B cell (primary cell): Measurements from ENCODE around the gene TOMM34. TPM values are rescaled to one million over a fixed set of nuclear protein-coding genes. Genes with fewer than 3 reads are reported as not detected.

ENCODE experiments used
- ATAC-seq: fragments of 200-7000 bp; cut with Tn5 transposase; one replicate; pipeline ENCODE4 v1.10.0; 2021; ENCODE audit warnings: low read depth, mild to moderate bottlenecking, moderate number of reproducible peaks, moderate library complexity
- CTCF ChIA-PET: fragments of 350-600 bp; sonication (Branson Sonifier 250); formaldehyde crosslinking; loops from one replicate; lab custom pipeline; 2021; ENCODE audit warnings: antibody characterized with exemption, inconsistent platforms; lab: Charles Lee
- POLR2A ChIA-PET: fragments of 350-600 bp; sonication (Branson Sonifier 250); formaldehyde crosslinking; loops from one replicate; lab custom pipeline; 2021; ENCODE audit warnings: antibody characterized with exemption; lab: Charles Lee
- DNase-seq: peaks from one replicate; pipeline ENCODE4 v3.0.0; 2013
- H2AFZ ChIP-seq: 2 replicates; pipeline ENCODE4 v1.6.1; 2012; ENCODE audit warnings: mild to moderate bottlenecking, low read depth, low read length; ENCODE audit not compliant: insufficient read depth, poor library complexity, severe bottlenecking
- H3K27ac ChIP-seq, 2 donors: 1 replicate in 1 of 2; 2 replicates in 1 of 2; pipeline ENCODE4 v1.5.1; 2012 to 2013; ENCODE audit warnings: low read length in 2 of 2, mild to moderate bottlenecking in 2 of 2, moderate library complexity in 1 of 2
- H3K27me3 ChIP-seq, 4 experiments: fragments of 200-600 bp in 1 of 4; sonication (generic) in 1 of 4; replicated peaks in 1 of 4; 1 replicate in 2 of 4; 2 replicates in 2 of 4; pipeline versions ENCODE4 v1.6.1 to v1.7.0; 2013 to 2016; ENCODE audit warnings: low read length in 3 of 4, mild to moderate bottlenecking in 2 of 4, mixed read lengths in 1 of 4, moderate library complexity in 1 of 4; ENCODE audit not compliant: insufficient read depth in 4 of 4, control insufficient read depth in 3 of 4; ENCODE audit errors: control extremely low read depth in 1 of 4
- H3K36me3 ChIP-seq, 2 experiments: replicated peaks in 1 of 2; 1 replicate in 1 of 2; 2 replicates in 1 of 2; pipeline versions ENCODE4 v1.6.1 to v1.7.1; 2013; ENCODE audit warnings: low read length in 1 of 2; ENCODE audit not compliant: insufficient read depth in 2 of 2, control insufficient read depth in 1 of 2; ENCODE audit errors: control extremely low read depth in 1 of 2, extremely low read depth in 1 of 2
- H3K4me1 ChIP-seq, 2 donors: fragments of 200-600 bp in 1 of 2; sonication (generic) in 1 of 2; 1 replicate in 1 of 2; 2 replicates in 1 of 2; pipeline versions ENCODE4 v1.5.1 to v1.6.1; 2013 to 2017; ENCODE audit warnings: low read length in 2 of 2; ENCODE audit not compliant: control insufficient read depth in 2 of 2, insufficient read depth in 2 of 2
- H3K4me2 ChIP-seq: replicated peaks from 2 replicates; pipeline ENCODE3; 2012; ENCODE audit warnings: mild to moderate bottlenecking, low read depth, low read length; ENCODE audit not compliant: poor library complexity, severe bottlenecking
- H3K4me3 ChIP-seq, 5 experiments: fragments of 200-600 bp in 1 of 5; sonication (generic) in 1 of 5; 1 replicate in 3 of 5; 2 replicates in 2 of 5; pipeline versions ENCODE4 v1.5.1 to v1.7.0; 2011 to 2016; ENCODE audit warnings: low read length in 4 of 5, mild to moderate bottlenecking in 4 of 5, low read depth in 2 of 5, control low read depth in 1 of 5, moderate library complexity in 1 of 5; ENCODE audit not compliant: insufficient read depth in 1 of 5; ENCODE audit errors: control extremely low read depth in 1 of 5, extremely low read depth in 1 of 5
- H3K79me2 ChIP-seq: fragments of 200-600 bp; sonication (generic); one replicate; pipeline ENCODE4 v1.6.0; 2016; ENCODE audit warnings: low read length; ENCODE audit not compliant: control insufficient read depth, insufficient read depth
- H3K9ac ChIP-seq: fragments of 200-600 bp; sonication (generic); 2 replicates; pipeline ENCODE4 v1.6.1; 2017; ENCODE audit warnings: mild to moderate bottlenecking, low read length, moderate library complexity
- H3K9me3 ChIP-seq, 3 donors: one replicate each; pipeline versions ENCODE4 v1.6.1 to v1.7.1; 2013; ENCODE audit warnings: low read length in 2 of 3; ENCODE audit not compliant: control insufficient read depth in 2 of 3, insufficient read depth in 1 of 3; ENCODE audit errors: control extremely low read depth in 1 of 3
- H4K20me1 ChIP-seq: 2 replicates; pipeline ENCODE4 v1.6.0; 2012; ENCODE audit warnings: mild to moderate bottlenecking, low read length; ENCODE audit not compliant: insufficient read depth, control insufficient read depth, poor library complexity, severe bottlenecking
- H3K27ac Mint-ChIP-seq: one replicate; pipeline ENCODE4 v1.8.0; 2021; ENCODE audit warnings: mixed read lengths
- H3K27me3 Mint-ChIP-seq: one replicate; pipeline ENCODE4 v1.8.0; 2021; ENCODE audit warnings: mixed read lengths
- H3K4me1 Mint-ChIP-seq: one replicate; pipeline ENCODE4 v1.8.0; 2021; ENCODE audit warnings: mixed read lengths
- H3K4me3 Mint-ChIP-seq: one replicate; pipeline ENCODE4 v1.8.0; 2021; ENCODE audit warnings: mixed read lengths
- H3K9me3 Mint-ChIP-seq: one replicate; pipeline ENCODE4 v1.8.0; 2022; ENCODE audit warnings: mixed read lengths; ENCODE audit not compliant: insufficient read depth
- CTCF ChIP-seq: fragments of 200-600 bp; IDR thresholded peaks from one replicate; pipeline ENCODE4 v1.8.0; 2022; ENCODE audit warnings: antibody characterized with exemption, mild to moderate bottlenecking
- EZH2 ChIP-seq: IDR thresholded peaks from 2 replicates; pipeline ENCODE4 v1.6.1; 2012; ENCODE audit warnings: borderline replicate concordance, low read depth, mild to moderate bottlenecking, moderate library complexity, low read length; ENCODE audit not compliant: insufficient read depth, poor library complexity, severe bottlenecking
- WGBS: methylation state at CpG from one replicate; pipeline ENCODE4 v1.1.5; 2013; ENCODE audit warnings: missing lambda C conversion rate; ENCODE audit not compliant: insufficient coverage; 5-methylcytosine and 5-hydroxymethylcytosine counted together
- intact Hi-C: fragments of 100-400 bp; cut with micrococcal nuclease; formaldehyde crosslinking; loops from one replicate; pipeline ENCODE4 v1.10.0; 2022
- polyA plus RNA-seq: library from polyadenylated mRNA; depleted of rRNA; stranded (reverse); fragments of >200 nt; gene quantifications from 2 replicates; pipeline ENCODE4 v1.2.3, GENCODE V29; 2012
- total RNA-seq, 2 donors: library from RNA; stranded (reverse); fragments of 120-200 nt in 1 of 2; gene quantifications; 1 replicate in 1 of 2; 2 replicates in 1 of 2; pipeline versions ENCODE4 v1.2.3 to v1.2.4, GENCODE V29; 2013 to 2022

Gene TOMM34
- total and polyA plus RNA-seq, 2 donors (not counting 1 experiment from before 2014, with no cell fraction given), result 19.1 to 21.8 TPM

GRCh38 chr20:44958276-44958675 is 1.9 kb downstream of the TOMM34 start:
- CTCF ChIA-PET, result interaction anchor here (0.7 to 2.5 kb wide), 6 partner anchors 12 to 138 kb away, joined by 3 to 11 read pairs (median 5); no protein-coding TSS in a partner anchor
- Mint-ChIP-seq H3K4me1 (peaks cover 66% of the 10 kb centered on the region), H3K4me3 (peak overlapping the region; percentile 92), H3K27me3 (no peaks in the 10 kb centered on the region), H3K9me3 (no peaks in the 10 kb centered on the region), H3K27ac (peak overlapping the region; percentile 43)
- Histone ChIP-seq H3K27me3 (no peaks in the 10 kb centered on the region), H3K9me3 (no peaks in the 10 kb centered on the region), H3K36me3 (peaks cover 1 to 37% of the 10 kb centered on the region in 2 experiments), H3K9ac (no peak overlapping the region), H4K20me1 (peaks cover 16% of the 10 kb centered on the region), H3K79me2 (peaks cover 73% of the 10 kb centered on the region), H2AFZ (no peak overlapping the region), H3K4me1 (peaks cover 44 to 52% of the 10 kb centered on the region in 2 donors), H3K4me3 (no peak overlapping the region), H3K27ac (no peak overlapping the region), H3K4me2 (peak overlapping the region; percentile 79)
- WGBS, result 97% methylated on average over 6 of the region's 8 CpGs
- POLR2A ChIA-PET, result interaction anchor here (1.0 kb wide), 1 partner anchor 10 kb away, joined by 6 read pairs; no protein-coding TSS in a partner anchor
- DNase-seq (no peak), ATAC-seq (no peak)
- intact Hi-C loops, result loop anchor here (5.0 kb wide), 1 partner anchor 39 kb away; no protein-coding TSS in a partner anchor
- no peak for TF ChIP-seq EZH2
- no peak for TF ChIP-seq CTCF

- Histone ChIP-seq H3K27ac (peak overlapping the region in 1 of 2 donors; percentile 63), H3K4me2 (no peak overlapping the region), H3K9me3 (no peaks in the 10 kb centered on the region), H4K20me1 (peaks cover 16% of the 10 kb centered on the region), H3K4me3 (no peak overlapping the region), H3K36me3 (peaks cover 4 to 55% of the 10 kb centered on the region in 2 experiments), H3K79me2 (peaks cover 75% of the 10 kb centered on the region), H3K9ac (no peak overlapping the region), H3K4me1 (peaks cover 51 to 59% of the 10 kb centered on the region in 2 donors), H3K27me3 (no peaks in the 10 kb centered on the region), H2AFZ (no peak overlapping the region)
- TF ChIP-seq CTCF (no peak), EZH2 (no peak)
- ATAC-seq, result no peak
- DNase-seq, result no peak
- ChIA-PET POLR2A (no interaction called here), CTCF (interaction anchor here (1.2 to 2.5 kb wide), 2 partner anchors 9 to 140 kb away, joined by 3 to 11 read pairs; no protein-coding TSS in a partner anchor)
- peaks cover 73% of the 10 kb centered on the region for H3K4me1 Mint-ChIP-seq
- peak overlapping the region; percentile 91 for H3K27ac Mint-ChIP-seq
- H3K9me3 Mint-ChIP-seq, result no peaks in the 10 kb centered on the region
- no peaks in the 10 kb centered on the region for H3K27me3 Mint-ChIP-seq
- intact Hi-C loops, result loop anchor here (5.0 kb wide), 1 partner anchor 41 kb away; no protein-coding TSS in a partner anchor
- peak overlapping the region; percentile 82 for H3K4me3 Mint-ChIP-seq
- 100% methylated on average over 1 of the region's 3 CpGs for WGBS
Observed at GRCh38 chr20:44956410-44956809, 3.8 kb downstream of the TOMM34 start.
